Measurements from ENCODE around the gene RFK. TPM values are rescaled to one million over a fixed set of nuclear protein-coding genes. Genes with fewer than 3 reads are reported as not detected.

Gene RFK
- total RNA-seq, 1 experiment from 2014 or later: 12.0 TPM

GRCh38 chr9:76373173-76373783 is 20.9 kb downstream of the RFK start:
- no peak overlapping the region for H3K14ac ChIP-seq (ENCODE audit: insufficient read depth, low read length)
- no peaks in the 10 kb centered on the region for H3K4me1 ChIP-seq (ENCODE audit: insufficient read depth, low read length)
- no peaks in the 10 kb centered on the region for H3K79me1 ChIP-seq (ENCODE audit: insufficient read depth, low read depth, low read length, poor library complexity, severe bottlenecking)
- no peak overlapping the region for H2AK5ac ChIP-seq (ENCODE audit: insufficient read length, low read length)
- no peak overlapping the region for H3K9ac ChIP-seq (ENCODE audit: extremely low read depth, insufficient read length, low read length)
- H3K4me1 Mint-ChIP-seq: peaks cover 26 to 33% of the 10 kb centered on the region in 2 experiments
- H3T11ph ChIP-seq (ENCODE audit: low read length): no peak overlapping the region
- H3K27ac Mint-ChIP-seq: no peak overlapping the region; a peak in 1 of 7 replicates
- H3K23me2 ChIP-seq (ENCODE audit: insufficient read length, low read depth, low read length, poor library complexity, severe bottlenecking): no peaks in the 10 kb centered on the region
- WGBS (ENCODE audit: extremely low coverage, insufficient read length, low lambda C conversion rate): no CpG with 5 or more reads among the region's 4 CpGs
- H4K20me1 ChIP-seq (ENCODE audit: control insufficient read depth, insufficient read depth, insufficient read length): no peaks in the 10 kb centered on the region
- H3K4me2 ChIP-seq (ENCODE audit: insufficient read depth, insufficient read length, low read length): no peak overlapping the region
- no peak overlapping the region for H2AFZ ChIP-seq (ENCODE audit: low read length)
- no peak overlapping the region for H2BK20ac ChIP-seq (ENCODE audit: low read depth, low read length, poor library complexity, severe bottlenecking)
- H3K23ac ChIP-seq (ENCODE audit: insufficient read length, low read depth, low read length): no peak overlapping the region
- H4K5ac ChIP-seq (ENCODE audit: insufficient read length, low read depth, low read length): no peak overlapping the region
- H4K91ac ChIP-seq (ENCODE audit: insufficient read length, low read depth, low read length): no peak overlapping the region
- no peak overlapping the region for H3K18ac ChIP-seq (ENCODE audit: insufficient read length, low read depth, low read length)
- H3K4me3 Mint-ChIP-seq: no peak overlapping the region
- no peak overlapping the region for H2BK120ac ChIP-seq (ENCODE audit: low read depth, low read length, poor library complexity, severe bottlenecking)
- H3K27me3 ChIP-seq (ENCODE audit: insufficient read depth, low read length): no peaks in the 10 kb centered on the region
- no peaks in the 10 kb centered on the region for H3K79me2 ChIP-seq (ENCODE audit: insufficient read depth, low read length)
- H3K36me3 Mint-ChIP-seq (ENCODE audit: insufficient read depth in 1 of 3, low read depth in 3 of 3): no peaks in the 10 kb centered on the region; a peak in 1 of 7 replicates
- DNase-seq: no peak
- no peaks in the 10 kb centered on the region for H3K9me3 ChIP-seq (ENCODE audit: control insufficient read depth, low read depth, low read length)
- no peak overlapping the region for H2BK12ac ChIP-seq (ENCODE audit: insufficient read length, low read depth, low read length)
- H2BK5ac ChIP-seq (ENCODE audit: insufficient read length, low read length): no peak overlapping the region
- no peak overlapping the region for H2BK15ac ChIP-seq (ENCODE audit: low read depth, low read length)
- no peak overlapping the region for H3K4ac ChIP-seq (ENCODE audit: low read depth, low read length)
- no peaks in the 10 kb centered on the region for H3K9me3 Mint-ChIP-seq
- TF ChIP-seq CTCF (conservative IDR thresholded peaks at IDR 0.05): no peak
- no peak overlapping the region for H3K56ac ChIP-seq (ENCODE audit: insufficient read length, low read depth, low read length)
- H3K27me3 Mint-ChIP-seq (ENCODE audit: low read depth): no peaks in the 10 kb centered on the region; the same call in 1 of the 2 replicates
- H4K8ac ChIP-seq (replicated peaks; ENCODE audit: insufficient read length, low read depth, low read length): no peak overlapping the region
- H3K27ac ChIP-seq (ENCODE audit: insufficient read length, low read depth, low read length): no peak overlapping the region
